K562 (cell line): Measurements from ENCODE around the gene CGREF1. TPM values are rescaled to one million over a fixed set of nuclear protein-coding genes. Genes with fewer than 3 reads are reported as not detected.

ENCODE experiments used
- polyA plus RNA-seq, 8 experiments: library from polyadenylated mRNA; depleted of rRNA in 4 of 8; stranded (reverse) in 5 of 8; unstranded in 3 of 8; fragments of >200 nt; fragmentation: Nextera tagmentation in 2 of 8; fragmentation: Illumina TruSeq in 1 of 8; extraction: Ambion mirVana in 2 of 8; extraction: Trizol in 1 of 8; gene quantifications; 2 replicates each; pipeline versions ENCODE4 v1.2.1 to v1.2.3, GENCODE V29; 2011 to 2014; ENCODE audit warnings: inconsistent platforms in 1 of 8, missing spikeins in 1 of 8
- total RNA-seq, 7 experiments: library from RNA; depleted of rRNA in 6 of 7; stranded (reverse); fragments of >200 nt in 6 of 7; fragmentation: Illumina TruSeq in 2 of 7; extraction: Trizol in 2 of 7; gene quantifications; 2 replicates each; pipeline versions ENCODE4 v1.2.1 to v1.2.3, GENCODE V29; 2011 to 2021; ENCODE audit warnings: low replicate concordance in 1 of 7

CGREF1 gene
- total and polyA plus RNA-seq, 9 of the 15 experiments (the other 6 are each of a cell fraction or from before 2014, with no cell fraction given) = 0.07 to 0.50 (median 0.37) TPM

Other genes starting within 250 kb of the CGREF1 start
Only the 7 nearest of the 19 such genes appear.
- 186 and 199 TPM in 2 replicates for gene OST4, start 47.5 kb downstream of the CGREF1 start, total RNA-seq (2014; rRNA removed)
- gene OST4, start 47.5 kb downstream of the CGREF1 start, total RNA-seq (2014; rRNA removed; fragmentation: Illumina TruSeq; extraction: Trizol) = 263 and 292 TPM in 2 replicates
- gene OST4, start 47.5 kb downstream of the CGREF1 start, total RNA-seq (2015; rRNA removed; fragmentation: Illumina TruSeq; extraction: Trizol) = 335 and 366 TPM in 2 replicates
- 239 and 266 TPM in 2 replicates for gene OST4, start 47.5 kb downstream of the CGREF1 start, total RNA-seq (2021)
- 328 and 435 TPM in 2 replicates for gene OST4, start 47.5 kb downstream of the CGREF1 start, polyA plus RNA-seq (2011; rRNA removed)
- 503 and 545 TPM in 2 replicates for gene OST4, start 47.5 kb downstream of the CGREF1 start, polyA plus RNA-seq (2014; fragmentation: Illumina TruSeq; extraction: Trizol)
- 1,000 to 10,000 TPM; 1,144 to 1,155 TPM for gene OST4, start 47.5 kb downstream of the CGREF1 start, polyA plus RNA-seq (2014; fragmentation: Nextera tagmentation; extraction: Ambion mirVana)
- gene OST4, start 47.5 kb downstream of the CGREF1 start, polyA plus RNA-seq (2014; rRNA removed) = 355 and 369 TPM in 2 replicates
- 2.2 and 2.7 TPM in 2 replicates for gene EMILIN1, start 40.5 kb downstream of the CGREF1 start, total RNA-seq (2014; rRNA removed)
- gene EMILIN1, start 40.5 kb downstream of the CGREF1 start, total RNA-seq (2014; rRNA removed; fragmentation: Illumina TruSeq; extraction: Trizol) = 0.04 TPM in 1 of 2 replicates, not detected in the other
- gene EMILIN1, start 40.5 kb downstream of the CGREF1 start, total RNA-seq (2015; rRNA removed; fragmentation: Illumina TruSeq; extraction: Trizol) = 0.54 and 0.75 TPM in 2 replicates
- 1.0 and 1.5 TPM in 2 replicates for gene EMILIN1, start 40.5 kb downstream of the CGREF1 start, total RNA-seq (2021)
- 0.24 and 0.43 TPM in 2 replicates for gene EMILIN1, start 40.5 kb downstream of the CGREF1 start, polyA plus RNA-seq (2011; rRNA removed)
- 0.06 and 0.37 TPM in 2 replicates for gene EMILIN1, start 40.5 kb downstream of the CGREF1 start, polyA plus RNA-seq (2014; fragmentation: Illumina TruSeq; extraction: Trizol)
- not detected for gene EMILIN1, start 40.5 kb downstream of the CGREF1 start, polyA plus RNA-seq (2014; fragmentation: Nextera tagmentation; extraction: Ambion mirVana)
- 0.94 and 1.1 TPM in 2 replicates for gene EMILIN1, start 40.5 kb downstream of the CGREF1 start, polyA plus RNA-seq (2014; rRNA removed)
- 5.8 and 9.8 TPM in 2 replicates for gene KHK, start 32.4 kb downstream of the CGREF1 start, total RNA-seq (2014; rRNA removed)
- gene KHK, start 32.4 kb downstream of the CGREF1 start, total RNA-seq (2014; rRNA removed; fragmentation: Illumina TruSeq; extraction: Trizol) = 2.4 and 3.6 TPM in 2 replicates
- 8.8 and 9.2 TPM in 2 replicates for gene KHK, start 32.4 kb downstream of the CGREF1 start, total RNA-seq (2015; rRNA removed; fragmentation: Illumina TruSeq; extraction: Trizol)
- 10.7 and 13.2 TPM in 2 replicates for gene KHK, start 32.4 kb downstream of the CGREF1 start, total RNA-seq (2021)
- 3.4 and 3.7 TPM in 2 replicates for gene KHK, start 32.4 kb downstream of the CGREF1 start, polyA plus RNA-seq (2011; rRNA removed)
- gene KHK, start 32.4 kb downstream of the CGREF1 start, polyA plus RNA-seq (2014; fragmentation: Illumina TruSeq; extraction: Trizol) = 6.2 TPM in 2 replicates
- 1 to 10 TPM; 1.5 to 2.7 TPM for gene KHK, start 32.4 kb downstream of the CGREF1 start, polyA plus RNA-seq (2014; fragmentation: Nextera tagmentation; extraction: Ambion mirVana)
- 4.8 and 5.2 TPM in 2 replicates for gene KHK, start 32.4 kb downstream of the CGREF1 start, polyA plus RNA-seq (2014; rRNA removed)
- gene ABHD1, start 4.7 kb upstream of the CGREF1 start, total RNA-seq (2014; rRNA removed) = 0.20 TPM in 1 of 2 replicates, not detected in the other
- not detected in 2 replicates for gene ABHD1, start 4.7 kb upstream of the CGREF1 start, total RNA-seq (2014; rRNA removed; fragmentation: Illumina TruSeq; extraction: Trizol)
- not detected in 2 replicates for gene ABHD1, start 4.7 kb upstream of the CGREF1 start, total RNA-seq (2015; rRNA removed; fragmentation: Illumina TruSeq; extraction: Trizol)
- 0.18 TPM in 1 of 2 replicates, not detected in the other for gene ABHD1, start 4.7 kb upstream of the CGREF1 start, total RNA-seq (2021)
- 0.10 and 0.57 TPM in 2 replicates for gene ABHD1, start 4.7 kb upstream of the CGREF1 start, polyA plus RNA-seq (2011; rRNA removed)
- gene ABHD1, start 4.7 kb upstream of the CGREF1 start, polyA plus RNA-seq (2014; fragmentation: Illumina TruSeq; extraction: Trizol) = 0.10 and 0.28 TPM in 2 replicates
- gene ABHD1, start 4.7 kb upstream of the CGREF1 start, polyA plus RNA-seq (2014; fragmentation: Nextera tagmentation; extraction: Ambion mirVana) = under 1 TPM in 1 of 2 experiments, not detected in 1; 0.11 TPM
- gene ABHD1, start 4.7 kb upstream of the CGREF1 start, polyA plus RNA-seq (2014; rRNA removed) = 0.16 TPM in 1 of 2 replicates, not detected in the other
- gene PREB, start 15.5 kb upstream of the CGREF1 start, total RNA-seq (2014; rRNA removed) = 67.2 and 83.1 TPM in 2 replicates
- gene PREB, start 15.5 kb upstream of the CGREF1 start, total RNA-seq (2014; rRNA removed; fragmentation: Illumina TruSeq; extraction: Trizol) = 32.5 and 44.3 TPM in 2 replicates
- 60.9 and 62.3 TPM in 2 replicates for gene PREB, start 15.5 kb upstream of the CGREF1 start, total RNA-seq (2015; rRNA removed; fragmentation: Illumina TruSeq; extraction: Trizol)
- gene PREB, start 15.5 kb upstream of the CGREF1 start, total RNA-seq (2021) = 74.8 and 79.1 TPM in 2 replicates
- gene PREB, start 15.5 kb upstream of the CGREF1 start, polyA plus RNA-seq (2011; rRNA removed) = 77.9 and 87.2 TPM in 2 replicates
- gene PREB, start 15.5 kb upstream of the CGREF1 start, polyA plus RNA-seq (2014; fragmentation: Illumina TruSeq; extraction: Trizol) = 78.8 and 84.2 TPM in 2 replicates
- 10 to 100 TPM; 35.1 to 35.4 TPM for gene PREB, start 15.5 kb upstream of the CGREF1 start, polyA plus RNA-seq (2014; fragmentation: Nextera tagmentation; extraction: Ambion mirVana)
- 74.8 and 78.8 TPM in 2 replicates for gene PREB, start 15.5 kb upstream of the CGREF1 start, polyA plus RNA-seq (2014; rRNA removed)
- gene PRR30, start 20.3 kb upstream of the CGREF1 start, total RNA-seq (2014; rRNA removed) = not detected in 2 replicates
- not detected in 2 replicates for gene PRR30, start 20.3 kb upstream of the CGREF1 start, total RNA-seq (2014; rRNA removed; fragmentation: Illumina TruSeq; extraction: Trizol)
- not detected in 2 replicates for gene PRR30, start 20.3 kb upstream of the CGREF1 start, total RNA-seq (2015; rRNA removed; fragmentation: Illumina TruSeq; extraction: Trizol)
- not detected in 2 replicates for gene PRR30, start 20.3 kb upstream of the CGREF1 start, total RNA-seq (2021)
- gene PRR30, start 20.3 kb upstream of the CGREF1 start, polyA plus RNA-seq (2011; rRNA removed) = not detected in 2 replicates
- not detected in 2 replicates for gene PRR30, start 20.3 kb upstream of the CGREF1 start, polyA plus RNA-seq (2014; fragmentation: Illumina TruSeq; extraction: Trizol)
- gene PRR30, start 20.3 kb upstream of the CGREF1 start, polyA plus RNA-seq (2014; fragmentation: Nextera tagmentation; extraction: Ambion mirVana) = not detected
- not detected in 2 replicates for gene PRR30, start 20.3 kb upstream of the CGREF1 start, polyA plus RNA-seq (2014; rRNA removed)
- not detected in 2 replicates for gene TCF23, start 29.9 kb upstream of the CGREF1 start, total RNA-seq (2014; rRNA removed)
- gene TCF23, start 29.9 kb upstream of the CGREF1 start, total RNA-seq (2014; rRNA removed; fragmentation: Illumina TruSeq; extraction: Trizol) = 0.03 TPM in 1 of 2 replicates, not detected in the other
- 0.07 TPM in 1 of 2 replicates, not detected in the other for gene TCF23, start 29.9 kb upstream of the CGREF1 start, total RNA-seq (2015; rRNA removed; fragmentation: Illumina TruSeq; extraction: Trizol)
- gene TCF23, start 29.9 kb upstream of the CGREF1 start, total RNA-seq (2021) = not detected in 2 replicates
- gene TCF23, start 29.9 kb upstream of the CGREF1 start, polyA plus RNA-seq (2011; rRNA removed) = not detected in 2 replicates
- gene TCF23, start 29.9 kb upstream of the CGREF1 start, polyA plus RNA-seq (2014; fragmentation: Illumina TruSeq; extraction: Trizol) = not detected in 2 replicates
- not detected for gene TCF23, start 29.9 kb upstream of the CGREF1 start, polyA plus RNA-seq (2014; fragmentation: Nextera tagmentation; extraction: Ambion mirVana)
- not detected in 2 replicates for gene TCF23, start 29.9 kb upstream of the CGREF1 start, polyA plus RNA-seq (2014; rRNA removed)